HEK293 (cell line): Measurements from ENCODE around the gene OLFM2.

Source experiments
- CTCF ChIP-seq: fragments of 450-650 bp; formaldehyde crosslinking; IDR thresholded peaks from 2 replicates; pipeline ENCODE4 v1.5.1; 2016; ENCODE audit warnings: missing biosample characterization, missing genetic modification characterization
- KLF16 ChIP-seq: fragments of 450-650 bp; formaldehyde crosslinking; IDR thresholded peaks from 2 replicates; pipeline ENCODE4 v1.5.1; 2017; ENCODE audit warnings: missing biosample characterization, missing genetic modification characterization
- ZBTB26 ChIP-seq: fragments of 450-650 bp; formaldehyde crosslinking; optimal IDR thresholded peaks from 2 replicates; pipeline ENCODE3; 2016; ENCODE audit warnings: missing biosample characterization, mild to moderate bottlenecking, missing genetic modification characterization
- ZNF248 ChIP-seq: fragments of 450-650 bp; formaldehyde crosslinking; IDR thresholded peaks from 2 replicates; pipeline ENCODE4 v1.5.1; 2017; ENCODE audit warnings: missing biosample characterization, missing genetic modification characterization
- ZNF398 ChIP-seq: fragments of 450-650 bp; formaldehyde crosslinking; IDR thresholded peaks from 2 replicates; pipeline ENCODE4 v1.5.1; 2017; ENCODE audit warnings: missing biosample characterization, missing genetic modification characterization

- TF ChIP-seq ZBTB26 (tag by site-specific recombination) (no peak), ZNF248 (tag by site-specific recombination) (no peak), KLF16 (tag by site-specific recombination) (no peak), CTCF (tag by site-specific recombination) (no peak), ZNF398 (tag by site-specific recombination) (no peak)
These were observed 30.1 kb upstream of the OLFM2 start for GRCh38 chr19:9966448-9966847.
